Liver (tissue), 9 donors: Measurements from ENCODE around the gene MLLT10. TPM values are rescaled to one million over a fixed set of nuclear protein-coding genes. Genes with fewer than 3 reads are reported as not detected.
A peak's percentile ranks its signal among the peaks of the same experiment; 100 is the strongest.

Experiments
- DNase-seq: peaks from one replicate; pipeline ENCODE4 v3.0.0-alpha.2; 2017; ENCODE audit warnings: low spot score
- H3K27ac ChIP-seq, 2 donors: one replicate each; pipeline ENCODE4 v1.7.0; 2013; ENCODE audit warnings: inconsistent platforms in 2 of 2, low read length in 2 of 2, control low read depth in 1 of 2, low read depth in 1 of 2, mild to moderate bottlenecking in 1 of 2
- H3K27me3 ChIP-seq, 4 donors: one replicate each; pipeline versions ENCODE4 v1.6.1 to v1.7.0; 2013; ENCODE audit warnings: low read length in 3 of 4, inconsistent platforms in 1 of 4, mild to moderate bottlenecking in 1 of 4, moderate library complexity in 1 of 4; ENCODE audit not compliant: control insufficient read depth in 4 of 4, insufficient read depth in 4 of 4
- H3K36me3 ChIP-seq, 4 donors: one replicate each; pipeline versions ENCODE4 v1.6.1 to v1.7.0; 2013; ENCODE audit warnings: low read length in 3 of 4, mild to moderate bottlenecking in 3 of 4, low read depth in 1 of 4, moderate library complexity in 1 of 4; ENCODE audit not compliant: control insufficient read depth in 4 of 4, insufficient read depth in 3 of 4
- H3K4me1 ChIP-seq, 4 donors: one replicate each; pipeline versions ENCODE4 v1.6.1 to v1.7.0; 2013; ENCODE audit warnings: low read length in 3 of 4, mild to moderate bottlenecking in 3 of 4, moderate library complexity in 1 of 4; ENCODE audit not compliant: control insufficient read depth in 4 of 4, insufficient read depth in 4 of 4
- H3K4me3 ChIP-seq, 3 donors: one replicate each; pipeline versions ENCODE4 v1.6.1 to v1.7.0; 2013; ENCODE audit warnings: low read length in 3 of 3, control low read depth in 1 of 3, low read depth in 1 of 3, mild to moderate bottlenecking in 1 of 3
- H3K9ac ChIP-seq, 2 donors: one replicate each; pipeline ENCODE4 v1.7.0; 2013; ENCODE audit warnings: low read length in 2 of 2, mild to moderate bottlenecking in 2 of 2, moderate library complexity in 2 of 2, control low read depth in 1 of 2, low read depth in 1 of 2
- H3K9me3 ChIP-seq, 4 donors: one replicate each; pipeline versions ENCODE4 v1.6.1 to v1.7.0; 2013; ENCODE audit warnings: low read length in 3 of 4; ENCODE audit not compliant: control insufficient read depth in 4 of 4
- EGR1 ChIP-seq, 2 donors: IDR thresholded peaks; 2 replicates each; pipeline ENCODE4 v1.6.1; 2016 to 2018; ENCODE audit warnings: antibody characterized with exemption in 2 of 2, low read depth in 2 of 2
- FOXA1 ChIP-seq: IDR thresholded peaks from 2 replicates; pipeline ENCODE4 v1.6.1; 2016; ENCODE audit warnings: antibody characterized with exemption
- FOXA2 ChIP-seq: IDR thresholded peaks from 2 replicates; pipeline ENCODE4 v1.6.1; 2016; ENCODE audit warnings: antibody characterized with exemption
- GABPA ChIP-seq, 2 donors: IDR thresholded peaks in 1 of 2; conservative IDR thresholded peaks in 1 of 2; 2 replicates each; pipeline ENCODE4 v1.6.1; 2016; ENCODE audit warnings: antibody characterized with exemption in 2 of 2, mild to moderate bottlenecking in 1 of 2, moderate library complexity in 1 of 2
- HNF4A ChIP-seq, 2 donors: conservative IDR thresholded peaks; 2 replicates each; pipeline ENCODE4 v1.6.1; 2016; ENCODE audit warnings: antibody characterized with exemption in 2 of 2, mild to moderate bottlenecking in 2 of 2
- HNF4G ChIP-seq: IDR thresholded peaks from 2 replicates; pipeline ENCODE4 v1.6.1; 2016; ENCODE audit warnings: antibody characterized with exemption
- JUND ChIP-seq, 2 donors: IDR thresholded peaks; 2 replicates each; pipeline ENCODE4 v1.6.1; 2016; ENCODE audit warnings: antibody characterized with exemption in 2 of 2
- NR2F2 ChIP-seq: IDR thresholded peaks from 2 replicates; pipeline ENCODE4 v1.6.1; 2016; ENCODE audit warnings: antibody characterized with exemption
- RAD21 ChIP-seq, 2 donors: IDR thresholded peaks; 2 replicates each; pipeline ENCODE4 v1.6.1; 2016; ENCODE audit warnings: antibody characterized with exemption in 2 of 2, mild to moderate bottlenecking in 2 of 2
- RXRA ChIP-seq, 2 donors: IDR thresholded peaks; 2 replicates each; pipeline ENCODE4 v1.6.1; 2017 to 2018; ENCODE audit warnings: antibody characterized with exemption in 2 of 2, mild to moderate bottlenecking in 1 of 2
- SP1 ChIP-seq: IDR thresholded peaks from 2 replicates; pipeline ENCODE4 v1.6.1; 2018; ENCODE audit warnings: antibody characterized with exemption, mild to moderate bottlenecking
- TAF1 ChIP-seq: conservative IDR thresholded peaks from 2 replicates; pipeline ENCODE4 v1.6.1; 2016; ENCODE audit warnings: antibody characterized with exemption, mild to moderate bottlenecking
- YY1 ChIP-seq: IDR thresholded peaks from 2 replicates; pipeline ENCODE4 v1.6.1; 2016; ENCODE audit warnings: antibody characterized with exemption, mild to moderate bottlenecking
- WGBS: extraction: QIAGEN DNeasy Blood & Tissue Kit; methylation state at CpG from one replicate; pipeline ENCODE4 v1.1.7; 2013; 5-methylcytosine and 5-hydroxymethylcytosine counted together
- polyA plus RNA-seq, 2 donors: library from polyadenylated mRNA; stranded (reverse) in 1 of 2; unstranded in 1 of 2; fragments of 200-250 nt in 1 of 2; fragments of >200 nt in 1 of 2; fragmentation: Nextera tagmentation in 1 of 2; extraction: Ambion mirVana in 1 of 2; gene quantifications; one replicate each; pipeline versions ENCODE4 v1.2.1 to v1.2.3, GENCODE V29; 2013 to 2015
- total RNA-seq, 2 donors: library from RNA; depleted of rRNA; stranded (reverse); fragments of >200 nt; gene quantifications; one replicate each; pipeline ENCODE4 v1.2.3, GENCODE V29; 2014
- TF ChIP-seq, protein P1 (sequence below): IDR thresholded peaks from 2 replicates; pipeline ENCODE4 v1.6.1; 2016; ENCODE audit warnings: antibody characterized with exemption, mild to moderate bottlenecking
- TF ChIP-seq, protein P2 (sequence below): IDR thresholded peaks from 2 replicates; pipeline ENCODE4 v1.6.1; 2016; ENCODE audit warnings: antibody characterized with exemption
- TF ChIP-seq, protein P3 (sequence below): fragments of 150-350 bp; IDR thresholded peaks from 2 replicates; pipeline ENCODE4 v1.5.1; 2017; ENCODE audit warnings: improper control_type of control experiment, low read depth, low read length; ENCODE audit not compliant: missing input control
- TF ChIP-seq, protein P4 (sequence below): IDR thresholded peaks from 2 replicates; pipeline ENCODE4 v1.6.1; 2016; ENCODE audit warnings: antibody characterized with exemption
- TF ChIP-seq, protein P5 (sequence below): IDR thresholded peaks from 2 replicates; pipeline ENCODE4 v1.6.1; 2016; ENCODE audit warnings: antibody characterized with exemption
- donor health status: healthy.
- donor health status: healthy.
- donor health status: healthy.
- donor health status: healthy.
- donor health status: healthy.

MLLT10 gene
- total and polyA plus RNA-seq, 4 donors: 11.9 to 47.4 (median 22.6) TPM

DNA sequence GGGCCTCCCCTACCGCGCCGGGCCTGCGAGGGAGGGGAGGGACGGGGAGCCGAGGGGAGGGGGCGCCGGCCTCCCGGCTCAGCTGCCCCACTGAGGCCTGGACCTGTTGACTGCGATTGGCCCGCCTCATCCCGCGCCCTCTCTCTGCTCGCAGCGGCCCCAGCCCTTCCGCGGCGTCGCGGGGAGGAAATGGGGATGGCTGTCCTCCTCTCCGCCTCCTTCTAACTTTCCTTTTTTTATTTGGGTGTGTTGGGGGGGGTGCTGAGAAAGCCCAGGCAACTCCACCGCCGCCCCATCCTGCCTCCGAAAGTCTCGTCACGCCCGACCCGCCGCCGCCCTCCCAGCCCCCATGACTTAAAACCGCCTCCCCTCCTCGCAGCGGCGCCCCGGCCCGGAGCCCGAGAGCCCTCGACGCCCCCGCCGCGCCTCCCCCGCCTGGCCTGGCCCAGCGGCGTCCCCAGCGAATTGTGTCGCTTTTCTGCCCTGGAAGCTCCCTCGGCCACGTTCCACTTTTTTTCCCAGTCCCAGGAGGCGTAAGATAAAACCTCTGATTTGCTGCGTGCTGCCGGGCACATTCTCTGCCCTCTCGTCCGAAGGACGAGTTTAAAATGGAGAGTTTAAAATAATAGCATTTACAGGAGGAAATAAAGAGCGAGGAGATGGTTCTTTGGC, 7.7 kb upstream of the MLLT10 start:
- H3K36me3 ChIP-seq: no peaks in the 10 kb centered on the region
- H3K4me3 ChIP-seq: peak overlapping the region; percentile 74 to 82 (median 74)
- H3K9me3 ChIP-seq: no peaks in the 10 kb centered on the region
- H3K4me1 ChIP-seq: peaks cover 0 to 23% (median 7%) of the 10 kb centered on the region in 4 donors
- no peaks in the 10 kb centered on the region for H3K27me3 ChIP-seq
- H3K27ac ChIP-seq: peak overlapping the region; percentile 96 to 97
- TF ChIP-seq YY1: no peak
- TF ChIP-seq, protein P1, sequence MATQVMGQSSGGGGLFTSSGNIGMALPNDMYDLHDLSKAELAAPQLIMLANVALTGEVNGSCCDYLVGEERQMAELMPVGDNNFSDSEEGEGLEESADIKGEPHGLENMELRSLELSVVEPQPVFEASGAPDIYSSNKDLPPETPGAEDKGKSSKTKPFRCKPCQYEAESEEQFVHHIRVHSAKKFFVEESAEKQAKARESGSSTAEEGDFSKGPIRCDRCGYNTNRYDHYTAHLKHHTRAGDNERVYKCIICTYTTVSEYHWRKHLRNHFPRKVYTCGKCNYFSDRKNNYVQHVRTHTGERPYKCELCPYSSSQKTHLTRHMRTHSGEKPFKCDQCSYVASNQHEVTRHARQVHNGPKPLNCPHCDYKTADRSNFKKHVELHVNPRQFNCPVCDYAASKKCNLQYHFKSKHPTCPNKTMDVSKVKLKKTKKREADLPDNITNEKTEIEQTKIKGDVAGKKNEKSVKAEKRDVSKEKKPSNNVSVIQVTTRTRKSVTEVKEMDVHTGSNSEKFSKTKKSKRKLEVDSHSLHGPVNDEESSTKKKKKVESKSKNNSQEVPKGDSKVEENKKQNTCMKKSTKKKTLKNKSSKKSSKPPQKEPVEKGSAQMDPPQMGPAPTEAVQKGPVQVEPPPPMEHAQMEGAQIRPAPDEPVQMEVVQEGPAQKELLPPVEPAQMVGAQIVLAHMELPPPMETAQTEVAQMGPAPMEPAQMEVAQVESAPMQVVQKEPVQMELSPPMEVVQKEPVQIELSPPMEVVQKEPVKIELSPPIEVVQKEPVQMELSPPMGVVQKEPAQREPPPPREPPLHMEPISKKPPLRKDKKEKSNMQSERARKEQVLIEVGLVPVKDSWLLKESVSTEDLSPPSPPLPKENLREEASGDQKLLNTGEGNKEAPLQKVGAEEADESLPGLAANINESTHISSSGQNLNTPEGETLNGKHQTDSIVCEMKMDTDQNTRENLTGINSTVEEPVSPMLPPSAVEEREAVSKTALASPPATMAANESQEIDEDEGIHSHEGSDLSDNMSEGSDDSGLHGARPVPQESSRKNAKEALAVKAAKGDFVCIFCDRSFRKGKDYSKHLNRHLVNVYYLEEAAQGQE: peak; percentile 17
- TF ChIP-seq EGR1 (IDR thresholded peaks at IDR 0.05; ENCODE audit: low read depth in 2 of 2): peak; percentile 51 to 59
- no peak for TF ChIP-seq NR2F2
- no peak for TF ChIP-seq RAD21 (IDR thresholded peaks at IDR 0.05)
- TF ChIP-seq, protein P2, sequence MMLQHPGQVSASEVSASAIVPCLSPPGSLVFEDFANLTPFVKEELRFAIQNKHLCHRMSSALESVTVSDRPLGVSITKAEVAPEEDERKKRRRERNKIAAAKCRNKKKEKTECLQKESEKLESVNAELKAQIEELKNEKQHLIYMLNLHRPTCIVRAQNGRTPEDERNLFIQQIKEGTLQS: no peak
- no peak for TF ChIP-seq HNF4G
- TF ChIP-seq, protein P3, sequence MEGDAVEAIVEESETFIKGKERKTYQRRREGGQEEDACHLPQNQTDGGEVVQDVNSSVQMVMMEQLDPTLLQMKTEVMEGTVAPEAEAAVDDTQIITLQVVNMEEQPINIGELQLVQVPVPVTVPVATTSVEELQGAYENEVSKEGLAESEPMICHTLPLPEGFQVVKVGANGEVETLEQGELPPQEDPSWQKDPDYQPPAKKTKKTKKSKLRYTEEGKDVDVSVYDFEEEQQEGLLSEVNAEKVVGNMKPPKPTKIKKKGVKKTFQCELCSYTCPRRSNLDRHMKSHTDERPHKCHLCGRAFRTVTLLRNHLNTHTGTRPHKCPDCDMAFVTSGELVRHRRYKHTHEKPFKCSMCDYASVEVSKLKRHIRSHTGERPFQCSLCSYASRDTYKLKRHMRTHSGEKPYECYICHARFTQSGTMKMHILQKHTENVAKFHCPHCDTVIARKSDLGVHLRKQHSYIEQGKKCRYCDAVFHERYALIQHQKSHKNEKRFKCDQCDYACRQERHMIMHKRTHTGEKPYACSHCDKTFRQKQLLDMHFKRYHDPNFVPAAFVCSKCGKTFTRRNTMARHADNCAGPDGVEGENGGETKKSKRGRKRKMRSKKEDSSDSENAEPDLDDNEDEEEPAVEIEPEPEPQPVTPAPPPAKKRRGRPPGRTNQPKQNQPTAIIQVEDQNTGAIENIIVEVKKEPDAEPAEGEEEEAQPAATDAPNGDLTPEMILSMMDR: no peak
- no peak for TF ChIP-seq JUND (IDR thresholded peaks at IDR 0.05)
- no peak for TF ChIP-seq FOXA1
- TF ChIP-seq, protein P4, sequence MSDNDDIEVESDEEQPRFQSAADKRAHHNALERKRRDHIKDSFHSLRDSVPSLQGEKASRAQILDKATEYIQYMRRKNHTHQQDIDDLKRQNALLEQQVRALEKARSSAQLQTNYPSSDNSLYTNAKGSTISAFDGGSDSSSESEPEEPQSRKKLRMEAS: no peak
- no peak for TF ChIP-seq RXRA (IDR thresholded peaks at IDR 0.05)
- TF ChIP-seq FOXA2: no peak
- no peak for TF ChIP-seq GABPA (IDR thresholded peaks at IDR 0.05 in 1 of 2, conservative IDR thresholded peaks at IDR 0.05 in 1 of 2)
- TF ChIP-seq HNF4A (conservative IDR thresholded peaks at IDR 0.05): peak in 1 of 2 donors; percentile 29
- TF ChIP-seq, protein P5, sequence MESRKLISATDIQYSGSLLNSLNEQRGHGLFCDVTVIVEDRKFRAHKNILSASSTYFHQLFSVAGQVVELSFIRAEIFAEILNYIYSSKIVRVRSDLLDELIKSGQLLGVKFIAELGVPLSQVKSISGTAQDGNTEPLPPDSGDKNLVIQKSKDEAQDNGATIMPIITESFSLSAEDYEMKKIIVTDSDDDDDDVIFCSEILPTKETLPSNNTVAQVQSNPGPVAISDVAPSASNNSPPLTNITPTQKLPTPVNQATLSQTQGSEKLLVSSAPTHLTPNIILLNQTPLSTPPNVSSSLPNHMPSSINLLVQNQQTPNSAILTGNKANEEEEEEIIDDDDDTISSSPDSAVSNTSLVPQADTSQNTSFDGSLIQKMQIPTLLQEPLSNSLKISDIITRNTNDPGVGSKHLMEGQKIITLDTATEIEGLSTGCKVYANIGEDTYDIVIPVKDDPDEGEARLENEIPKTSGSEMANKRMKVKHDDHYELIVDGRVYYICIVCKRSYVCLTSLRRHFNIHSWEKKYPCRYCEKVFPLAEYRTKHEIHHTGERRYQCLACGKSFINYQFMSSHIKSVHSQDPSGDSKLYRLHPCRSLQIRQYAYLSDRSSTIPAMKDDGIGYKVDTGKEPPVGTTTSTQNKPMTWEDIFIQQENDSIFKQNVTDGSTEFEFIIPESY: no peak
- TF ChIP-seq SP1: no peak
- TF ChIP-seq TAF1: peak; percentile 52
- DNase-seq: peak; percentile 82
- peak overlapping the region; percentile 98 to 99 for H3K9ac ChIP-seq
- WGBS: 2% methylated on average over 56 of the region's 56 CpGs
